GM12878 (cell line): Measurements from ENCODE around the gene JAML. TPM values are rescaled to one million over a fixed set of nuclear protein-coding genes. Genes with fewer than 3 reads are reported as not detected.
"Not testable (repeated sequence)": the region's sequence is repeated elsewhere in the genome, so short reads cannot be mapped to it uniquely, and the experiment has no call there.

Source experiments
- ATAC-seq: fragments of 200-7000 bp; cut with Tn5 transposase; 3 replicates; pipeline ENCODE4 v1.9.1; 2020; ENCODE audit warnings: mild to moderate bottlenecking, moderate library complexity
- BruUV-seq: library from RNA; stranded (reverse); fragments of 400-500 nt; replicated peaks from 2 replicates; lab custom pipeline; 2021; lab: Mats Ljungman, UMichigan
- CTCF ChIA-PET: fragments of 300-600 bp; sonication (Branson Sonifier 250); formaldehyde crosslinking; extraction: SDS; loops from one replicate; lab custom pipeline; 2021; ENCODE audit warnings: inconsistent platforms; lab: Yijun Ruan, JAX
- POLR2A ChIA-PET: fragments of 350-600 bp; formaldehyde crosslinking; extraction: SDS; loops from one replicate; lab custom pipeline; 2021; ENCODE audit warnings: inconsistent platforms; lab: Charles Lee
- RAD21 ChIA-PET: fragments of 300-600 bp; sonication (Branson Sonifier 250); formaldehyde crosslinking; loops from one replicate; lab custom pipeline; 2023; ENCODE audit warnings: antibody characterized with exemption; ENCODE audit not compliant: unreplicated experiment; lab: Charles Lee
- SMC1A ChIA-PET: fragments of 300-600 bp; sonication (Branson Sonifier 250); formaldehyde crosslinking; loops from one replicate; lab custom pipeline; 2023; ENCODE audit not compliant: unreplicated experiment, uncharacterized antibody; lab: Charles Lee
- DNase-seq: peaks from one replicate; pipeline ENCODE4 v3.0.0-alpha.2; 2011; ENCODE audit warnings: low read depth, low spot score
- FAIRE-seq: peaks from 3 replicates; lab custom pipeline; 2011; peaks lifted over from hg19 to GRCh38; lab: Jason Lieb, UNC
- H2AFZ ChIP-seq: 2 replicates; pipeline ENCODE4 v1.6.0; 2011; ENCODE audit warnings: low read depth, low read length, control low read depth; ENCODE audit not compliant: control insufficient read depth
- H3K27ac ChIP-seq: 2 replicates; pipeline ENCODE4 v1.5.1; 2011; ENCODE audit warnings: control low read depth; ENCODE audit not compliant: control insufficient read depth, insufficient read depth
- H3K27me3 ChIP-seq, 2 experiments: replicated peaks in 1 of 2; 2 replicates each; pipeline versions ENCODE4 v1.6.0 to v1.6.1; 2011; ENCODE audit warnings: low read length in 1 of 2; ENCODE audit not compliant: control insufficient read depth in 2 of 2, insufficient read depth in 2 of 2
- H3K36me3 ChIP-seq, 2 experiments: 2 replicates each; pipeline ENCODE4 v1.5.1; 2011; ENCODE audit warnings: low read length in 1 of 2; ENCODE audit not compliant: control insufficient read depth in 2 of 2, insufficient read depth in 2 of 2
- H3K4me1 ChIP-seq: 2 replicates; pipeline ENCODE4 v1.6.1; 2011; ENCODE audit warnings: mild to moderate bottlenecking, low read length, moderate library complexity, mixed read lengths; ENCODE audit not compliant: control insufficient read depth, insufficient read depth
- H3K4me2 ChIP-seq: 2 replicates; pipeline ENCODE4 v1.6.0; 2011; ENCODE audit warnings: control low read depth; ENCODE audit not compliant: control insufficient read depth, insufficient read depth
- H3K4me3 ChIP-seq: fragments of 200-600 bp; sonication (generic); 2 replicates; pipeline ENCODE4 v1.5.1; 2016
- H3K79me2 ChIP-seq: 2 replicates; pipeline ENCODE4 v1.6.0; 2011; ENCODE audit warnings: low read length; ENCODE audit not compliant: control insufficient read depth, insufficient read depth
- H3K9ac ChIP-seq: 2 replicates; pipeline ENCODE4 v1.8.0; 2011; ENCODE audit warnings: low read length, control low read depth, mixed read lengths; ENCODE audit not compliant: control insufficient read depth, insufficient read depth
- H3K9me3 ChIP-seq: replicated peaks from 3 replicates; pipeline ENCODE4 v1.5.1; 2011; ENCODE audit warnings: mild to moderate bottlenecking, low read length; ENCODE audit not compliant: control insufficient read depth, insufficient read depth
- H4K20me1 ChIP-seq: 2 replicates; pipeline ENCODE4 v1.6.0; 2011; ENCODE audit not compliant: control insufficient read depth, insufficient read depth
- ATF2 ChIP-seq: IDR thresholded peaks from 2 replicates; pipeline ENCODE4 v1.6.1; 2012; ENCODE audit warnings: low read length, inconsistent platforms
- BHLHE40 ChIP-seq, 2 experiments: fragments of 450-650 bp in 1 of 2; IDR thresholded peaks; 2 replicates each; pipeline ENCODE4 v1.6.1; 2011 to 2017; ENCODE audit warnings: low read depth in 2 of 2, borderline replicate concordance in 1 of 2, improper control_type of control experiment in 1 of 2, low read length in 1 of 2, mild to moderate bottlenecking in 1 of 2
- IKZF2 ChIP-seq, 2 experiments: fragments of 450-650 bp; IDR thresholded peaks; 2 replicates each; pipeline ENCODE4 v1.6.1; 2017; ENCODE audit warnings: mild to moderate bottlenecking in 2 of 2, moderate library complexity in 2 of 2
- WGBS: methylation state at CpG from one replicate; pipeline ENCODE4 v1.1.6; 2016; ENCODE audit warnings: low lambda C conversion rate; ENCODE audit not compliant: insufficient replicate concordance, insufficient coverage; ENCODE audit errors: missing lambda C conversion rate; 5-methylcytosine and 5-hydroxymethylcytosine counted together
- in situ Hi-C: fragments of 300-500 bp; cut with MboI; formaldehyde crosslinking; loops from 9 replicates; pipeline ENCODE4 v1.14.3; 2018; ENCODE audit warnings: mixed read lengths
- intact Hi-C: fragments of 100-400 bp; cut with micrococcal nuclease; formaldehyde crosslinking; loops from one replicate; pipeline ENCODE4 v1.14.2; 2022; ENCODE audit not compliant: unreplicated experiment
- polyA plus RNA-seq, 11 experiments: library from polyadenylated mRNA; depleted of rRNA in 4 of 11; unstranded in 6 of 11; stranded (reverse) in 5 of 11; fragments of >200 nt; fragmentation: Nextera tagmentation in 4 of 11; fragmentation: Illumina TruSeq in 1 of 11; extraction: Ambion mirVana in 4 of 11; extraction: Trizol in 1 of 11; gene quantifications; 1 replicate in 1 of 11; 2 replicates in 10 of 11; pipeline versions ENCODE4 v1.2.1 to v1.2.3, GENCODE V29; 2011 to 2016; ENCODE audit warnings: inconsistent platforms in 2 of 11, missing spikeins in 2 of 11, low read depth in 1 of 11
- total RNA-seq, 4 experiments: library from RNA; depleted of rRNA in 3 of 4; stranded (reverse); fragments of >200 nt in 3 of 4; fragmentation: Illumina TruSeq in 1 of 4; extraction: Trizol in 1 of 4; gene quantifications; 2 replicates each; pipeline versions ENCODE4 v1.2.1 to v1.2.3, GENCODE V29; 2013 to 2021
- TF ChIP-seq, protein P1 (sequence below), 3 experiments: IDR thresholded peaks in 2 of 3; conservative IDR thresholded peaks in 1 of 3; 2 replicates each; pipeline ENCODE4 v1.5.1; 2011; ENCODE audit warnings: low read depth in 3 of 3, low read length in 3 of 3, mild to moderate bottlenecking in 3 of 3, control low read depth in 2 of 3, moderate library complexity in 2 of 3, inconsistent platforms in 1 of 3, mixed read lengths in 1 of 3; ENCODE audit not compliant: control insufficient read depth in 2 of 3, insufficient read depth in 1 of 3; ENCODE audit errors: extremely low read depth in 1 of 3

The JAML gene
- total and polyA plus RNA-seq, 10 of the 15 experiments (the other 5 are each of a cell fraction or from before 2014, with no cell fraction given): 0.60 to 8.1 (median 3.5) TPM

GRCh38 chr11:118183691-118184090, 41.1 kb downstream of the JAML start:
- H3K36me3 ChIP-seq, H3K79me2 ChIP-seq, RAD21 ChIA-PET, FAIRE-seq, DNase-seq, H3K9me3 ChIP-seq, H3K27ac ChIP-seq, H3K4me2 ChIP-seq, H3K4me3 ChIP-seq, H3K9ac ChIP-seq, BruUV-seq, ATAC-seq, H3K27me3 ChIP-seq, H2AFZ ChIP-seq, H3K4me1 ChIP-seq, in situ Hi-C loops, CTCF ChIA-PET, POLR2A ChIA-PET, H4K20me1 ChIP-seq, intact Hi-C loops: not testable (repeated sequence)
- WGBS: 18% methylated on average over 5 of the region's 5 CpGs
- SMC1A ChIA-PET: interaction anchor here (1.0 kb wide), 1 partner anchor 27 kb away, joined by 4 read pairs; no protein-coding TSS in a partner anchor
- TF ChIP-seq BHLHE40 (IDR thresholded peaks at IDR 0.05; ENCODE audit: borderline replicate concordance in 1 of 2, low read depth in 2 of 2, low read length in 1 of 2) (peak in 1 of 2 experiments; percentile 64; a peak in 1 of 4 replicates), IKZF2 (IDR thresholded peaks at IDR 0.05) (peak; percentile 38 to 46; a peak in 1 of 4 replicates)

- Histone ChIP-seq H3K79me2 (no peaks in the 10 kb centered on the region), H4K20me1 (no peaks in the 10 kb centered on the region)
- no peak for DNase-seq
- RAD21 ChIA-PET: interaction anchor here (1.0 to 2.4 kb wide), 3 partner anchors 9 to 115 kb away, joined by 3 to 8 read pairs (median 3); no protein-coding TSS in a partner anchor
- no peak for TF ChIP-seq ATF2
- TF ChIP-seq, protein P1, sequence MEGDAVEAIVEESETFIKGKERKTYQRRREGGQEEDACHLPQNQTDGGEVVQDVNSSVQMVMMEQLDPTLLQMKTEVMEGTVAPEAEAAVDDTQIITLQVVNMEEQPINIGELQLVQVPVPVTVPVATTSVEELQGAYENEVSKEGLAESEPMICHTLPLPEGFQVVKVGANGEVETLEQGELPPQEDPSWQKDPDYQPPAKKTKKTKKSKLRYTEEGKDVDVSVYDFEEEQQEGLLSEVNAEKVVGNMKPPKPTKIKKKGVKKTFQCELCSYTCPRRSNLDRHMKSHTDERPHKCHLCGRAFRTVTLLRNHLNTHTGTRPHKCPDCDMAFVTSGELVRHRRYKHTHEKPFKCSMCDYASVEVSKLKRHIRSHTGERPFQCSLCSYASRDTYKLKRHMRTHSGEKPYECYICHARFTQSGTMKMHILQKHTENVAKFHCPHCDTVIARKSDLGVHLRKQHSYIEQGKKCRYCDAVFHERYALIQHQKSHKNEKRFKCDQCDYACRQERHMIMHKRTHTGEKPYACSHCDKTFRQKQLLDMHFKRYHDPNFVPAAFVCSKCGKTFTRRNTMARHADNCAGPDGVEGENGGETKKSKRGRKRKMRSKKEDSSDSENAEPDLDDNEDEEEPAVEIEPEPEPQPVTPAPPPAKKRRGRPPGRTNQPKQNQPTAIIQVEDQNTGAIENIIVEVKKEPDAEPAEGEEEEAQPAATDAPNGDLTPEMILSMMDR (IDR thresholded peaks at IDR 0.05 in 2 of 3, conservative IDR thresholded peaks at IDR 0.05 in 1 of 3; ENCODE audit: control insufficient read depth in 2 of 3, extremely low read depth in 1 of 3, insufficient read depth in 1 of 3, low read depth in 3 of 3, low read length in 3 of 3): 0 out of 6 replicates have a peak, but pooled peaks of 1 of the 3 experiments have one; percentile 2
- TF ChIP-seq, all 136 proteins: peak for 1
- Histone ChIP-seq H3K4me2 (no peak overlapping the region), H3K9ac (no peak overlapping the region), H2AFZ (no peak overlapping the region), H3K36me3 (no peaks in the 10 kb centered on the region), H3K27ac (no peak overlapping the region), H3K4me1 (no peaks in the 10 kb centered on the region), H3K4me3 (no peak overlapping the region), H3K27me3 (peaks cover 0 to 7% of the 10 kb centered on the region in 2 experiments; a peak in 1 of 4 replicates), H3K9me3 (no peaks in the 10 kb centered on the region)
- ChIA-PET CTCF (interaction anchor here (0.8 to 4.0 kb wide), 8 partner anchors 9 to 168 kb away, joined by 3 to 35 read pairs (median 4); no protein-coding TSS in a partner anchor), POLR2A (interaction anchor here (1.0 kb wide), 1 partner anchor 14 kb away, joined by 3 read pairs; no protein-coding TSS in a partner anchor), SMC1A (interaction anchor here (0.6 to 3.4 kb wide), 6 partner anchors 9 to 115 kb away, joined by 3 to 18 read pairs (median 3); no protein-coding TSS in a partner anchor)
- in situ Hi-C loops: no loop called here
- FAIRE-seq (no peak), ATAC-seq (peak; percentile 88)
- 6% methylated on average over 11 of the region's 11 CpGs for WGBS
- intact Hi-C loops: no loop called here
- BruUV-seq: no TSS peak
These were observed 44.5 kb downstream of the JAML start for GRCh38 chr11:118180300-118180703.
